Measurements from ENCODE around the gene SPAG9.

- TF ChIP-seq CTCF (IDR thresholded peaks at IDR 0.05 in 4 of 5, conservative IDR thresholded peaks at IDR 0.05 in 1 of 5): no peak
- no peak for TF ChIP-seq POLR2A (IDR thresholded peaks at IDR 0.05)
These were observed 34.7 kb upstream of the SPAG9 start for GRCh38 chr17:51155416-51155815.

All from gastrocnemius medialis (tissue), 4 donors.